HepG2 (cell line): ENCODE data around the gene PFN4.

Source experiments
- BCLAF1 ChIP-seq: fragments of 450-650 bp; IDR thresholded peaks from 2 replicates; pipeline ENCODE4 v1.6.1; 2017; ENCODE audit warnings: mild to moderate bottlenecking
- CTCF ChIP-seq: sonication (generic); formaldehyde crosslinking; IDR thresholded peaks from 2 replicates; pipeline ENCODE4 v1.5.0; 2020; ENCODE audit warnings: mild to moderate bottlenecking, missing genetic modification reagents, moderate library complexity
- MEF2D ChIP-seq: sonication (generic); formaldehyde crosslinking; IDR thresholded peaks from 2 replicates; pipeline ENCODE4 v1.5.1; 2020; ENCODE audit warnings: mild to moderate bottlenecking, missing genetic modification reagents
- TCF7 ChIP-seq: sonication (generic); IDR thresholded peaks from 2 replicates; pipeline ENCODE4 v1.6.1; 2016; ENCODE audit warnings: antibody characterized with exemption, low read depth
- ZNF629 ChIP-seq: sonication (generic); formaldehyde crosslinking; conservative IDR thresholded peaks from 2 replicates; pipeline ENCODE4 v1.5.0; 2020; ENCODE audit warnings: missing genetic modification reagents

GRCh38 chr2:24101992-24102391 is 21.1 kb downstream of the PFN4 start:
- TF ChIP-seq TCF7 (no peak), MEF2D (no peak), ZNF629 (CRISPR knock-in tag) (no peak), CTCF (CRISPR knock-in tag) (no peak), BCLAF1 (no peak)
